IMR-90 (cell line): ENCODE data around the gene NCAM1. TPM values are rescaled to one million over a fixed set of nuclear protein-coding genes. Genes with fewer than 3 reads are reported as not detected.

ENCODE experiments used
- ATAC-seq: fragments of 200-7000 bp; cut with Tn5 transposase; 2 replicates; pipeline ENCODE4 v1.9.1; 2020; ENCODE audit warnings: low read depth, mild to moderate bottlenecking, moderate library complexity
- BruUV-seq: library from RNA; stranded (reverse); fragments of 400-500 nt; replicated peaks from 2 replicates; lab custom pipeline; 2021; lab: Mats Ljungman, UMichigan
- CTCF ChIA-PET: fragments of 300-600 bp; formaldehyde crosslinking; extraction: SDS; loops from one replicate; lab custom pipeline; 2021; ENCODE audit warnings: antibody characterized with exemption; lab: Yijun Ruan, JAX
- POLR2A ChIA-PET: fragments of 300-600 bp; sonication (Branson Sonifier 250); formaldehyde crosslinking; loops from one replicate; lab custom pipeline; 2022; ENCODE audit warnings: antibody characterized with exemption; ENCODE audit not compliant: unreplicated experiment; lab: Charles Lee
- DNase-seq: peaks from one replicate; pipeline ENCODE4 v3.0.0; 2013
- H2AFZ ChIP-seq: replicated peaks from 2 replicates; pipeline ENCODE3; 2013; ENCODE audit warnings: low read length, mild to moderate bottlenecking; ENCODE audit not compliant: poor library complexity
- H2AK5ac ChIP-seq: 2 replicates; pipeline ENCODE4 v1.6.1; 2013; ENCODE audit warnings: low read depth, low read length, inconsistent platforms
- H2AK9ac ChIP-seq: replicated peaks from 2 replicates; pipeline ENCODE3; 2013; ENCODE audit warnings: mild to moderate bottlenecking, low read depth, low read length, moderate library complexity; ENCODE audit not compliant: poor library complexity
- H2BK120ac ChIP-seq: 2 replicates; pipeline ENCODE4 v1.6.1; 2013; ENCODE audit warnings: low read depth, low read length, inconsistent platforms
- H2BK15ac ChIP-seq: 3 replicates; pipeline ENCODE4 v1.6.1; 2013; ENCODE audit warnings: low read depth, low read length, inconsistent platforms
- H2BK20ac ChIP-seq: 2 replicates; pipeline ENCODE4 v1.6.1; 2013; ENCODE audit warnings: low read depth, mild to moderate bottlenecking, inconsistent platforms, low read length, moderate library complexity
- H2BK5ac ChIP-seq: 2 replicates; pipeline ENCODE4 v1.6.1; 2013; ENCODE audit warnings: mild to moderate bottlenecking, low read depth, low read length, inconsistent platforms; ENCODE audit not compliant: poor library complexity, severe bottlenecking
- H3K14ac ChIP-seq: replicated peaks from 2 replicates; pipeline ENCODE4 v1.6.1; 2013; ENCODE audit warnings: low read depth, low read length, inconsistent platforms
- H3K18ac ChIP-seq: 2 replicates; pipeline ENCODE4 v1.6.1; 2013; ENCODE audit warnings: low read depth, low read length, control low read depth
- H3K23ac ChIP-seq: 2 replicates; pipeline ENCODE4 v1.6.1; 2013; ENCODE audit warnings: low read depth, low read length, inconsistent platforms
- H3K27ac ChIP-seq: 2 replicates; pipeline ENCODE4 v1.5.1; 2013; ENCODE audit warnings: mild to moderate bottlenecking, control low read depth, low read length; ENCODE audit not compliant: insufficient read depth
- H3K27me3 ChIP-seq: 2 replicates; pipeline ENCODE4 v1.6.1; 2013; ENCODE audit warnings: low read length; ENCODE audit not compliant: control insufficient read depth, insufficient read depth
- H3K36me3 ChIP-seq: 2 replicates; pipeline ENCODE4 v1.6.1; 2013; ENCODE audit warnings: low read length, mixed read lengths; ENCODE audit not compliant: control insufficient read depth, insufficient read depth
- H3K4ac ChIP-seq: 2 replicates; pipeline ENCODE4 v1.6.1; 2013; ENCODE audit warnings: low read depth, low read length, inconsistent platforms
- H3K4me1 ChIP-seq: 2 replicates; pipeline ENCODE4 v1.6.1; 2013; ENCODE audit warnings: low read length, mixed read lengths; ENCODE audit not compliant: control insufficient read depth, insufficient read depth
- H3K4me2 ChIP-seq: 2 replicates; pipeline ENCODE4 v1.6.1; 2013; ENCODE audit warnings: low read depth, mild to moderate bottlenecking, control low read depth, low read length, moderate library complexity
- H3K4me3 ChIP-seq: 2 replicates; pipeline ENCODE4 v1.5.1; 2013; ENCODE audit warnings: low read depth, mild to moderate bottlenecking, control low read depth, low read length, moderate library complexity; ENCODE audit not compliant: insufficient read depth
- H3K56ac ChIP-seq: 2 replicates; pipeline ENCODE4 v1.6.1; 2013; ENCODE audit warnings: low read length, inconsistent platforms; ENCODE audit not compliant: insufficient read depth; ENCODE audit errors: extremely low read depth
- H3K79me1 ChIP-seq, 2 experiments: 2 replicates each; pipeline ENCODE4 v1.6.1; 2013; ENCODE audit warnings: low read length in 2 of 2, inconsistent platforms in 1 of 2, low read depth in 1 of 2
- H3K9ac ChIP-seq: 2 replicates; pipeline ENCODE4 v1.6.1; 2013; ENCODE audit warnings: low read depth, low read length, control low read depth
- H3K9me1 ChIP-seq: 2 replicates; pipeline ENCODE4 v1.6.1; 2013; ENCODE audit warnings: low read length, inconsistent platforms; ENCODE audit not compliant: insufficient read depth
- H3K9me3 ChIP-seq: 2 replicates; pipeline ENCODE4 v1.6.1; 2013; ENCODE audit warnings: low read length; ENCODE audit not compliant: control insufficient read depth, insufficient read depth
- H4K20me1 ChIP-seq: 2 replicates; pipeline ENCODE4 v1.6.1; 2013; ENCODE audit warnings: low read length, inconsistent platforms; ENCODE audit not compliant: insufficient read depth
- H4K5ac ChIP-seq: 2 replicates; pipeline ENCODE4 v1.6.1; 2013; ENCODE audit warnings: mild to moderate bottlenecking, low read depth, low read length, control low read depth
- H4K8ac ChIP-seq, 2 experiments: 2 replicates each; pipeline ENCODE4 v1.6.1; 2013; ENCODE audit warnings: low read depth in 2 of 2, low read length in 2 of 2, control low read depth in 1 of 2, inconsistent platforms in 1 of 2
- H4K91ac ChIP-seq: 2 replicates; pipeline ENCODE4 v1.6.1; 2013; ENCODE audit warnings: low read depth, low read length, inconsistent platforms; ENCODE audit not compliant: insufficient read depth
- BHLHE40 ChIP-seq: fragments of 150-350 bp; IDR thresholded peaks from 2 replicates; pipeline ENCODE4 v1.6.1; 2016; ENCODE audit warnings: mild to moderate bottlenecking, low read depth, low read length
- CEBPB ChIP-seq: IDR thresholded peaks from 2 replicates; pipeline ENCODE4 v1.6.1; 2012; ENCODE audit warnings: low read depth, low read length, improper control_type of control experiment
- CHD1 ChIP-seq: IDR thresholded peaks from 2 replicates; pipeline ENCODE4 v1.6.1; 2012; ENCODE audit warnings: low read depth, low read length, improper control_type of control experiment
- CTCF ChIP-seq: conservative IDR thresholded peaks from 2 replicates; pipeline ENCODE4 v1.5.1; 2012; ENCODE audit warnings: mild to moderate bottlenecking, low read depth, low read length, improper control_type of control experiment
- ELK1 ChIP-seq: fragments of 150-350 bp; IDR thresholded peaks from 2 replicates; pipeline ENCODE4 v1.6.1; 2016; ENCODE audit warnings: low read depth, mild to moderate bottlenecking, low read length, moderate library complexity, borderline replicate concordance
- FOS ChIP-seq: fragments of 150-350 bp; IDR thresholded peaks from 2 replicates; pipeline ENCODE4 v1.6.1; 2016; ENCODE audit warnings: low read depth, low read length
- MAFK ChIP-seq: IDR thresholded peaks from 2 replicates; pipeline ENCODE4 v1.6.1; 2012; ENCODE audit warnings: low read depth, low read length, improper control_type of control experiment
- MAZ ChIP-seq: IDR thresholded peaks from 2 replicates; pipeline ENCODE4 v1.6.1; 2012; ENCODE audit warnings: low read depth, mild to moderate bottlenecking, low read length, improper control_type of control experiment, moderate library complexity, borderline replicate concordance
- MXI1 ChIP-seq: IDR thresholded peaks from 2 replicates; pipeline ENCODE4 v1.6.1; 2012; ENCODE audit warnings: low read depth, mild to moderate bottlenecking, low read length, moderate library complexity, borderline replicate concordance
- NFE2L2 ChIP-seq: fragments of 150-350 bp; IDR thresholded peaks from 2 replicates; pipeline ENCODE4 v1.6.1; 2016; ENCODE audit warnings: low read depth, mild to moderate bottlenecking, low read length
- POLR2A ChIP-seq: IDR thresholded peaks from 2 replicates; pipeline ENCODE4 v1.6.1; 2012; ENCODE audit warnings: mild to moderate bottlenecking, low read depth, low read length
- RCOR1 ChIP-seq: IDR thresholded peaks from 2 replicates; pipeline ENCODE4 v1.6.1; 2012; ENCODE audit warnings: mild to moderate bottlenecking, low read length, improper control_type of control experiment; ENCODE audit not compliant: insufficient replicate concordance
- RFX5 ChIP-seq: IDR thresholded peaks from 2 replicates; pipeline ENCODE4 v1.8.0; 2012; ENCODE audit warnings: low read depth, mild to moderate bottlenecking, low read length, moderate library complexity
- SMC3 ChIP-seq: fragments of 150-350 bp; IDR thresholded peaks from 2 replicates; pipeline ENCODE4 v1.6.1; 2016; ENCODE audit warnings: low read depth, mild to moderate bottlenecking, antibody characterized with exemption, low read length, moderate library complexity
- USF2 ChIP-seq: fragments of 150-350 bp; IDR thresholded peaks from 2 replicates; pipeline ENCODE4 v1.6.1; 2017; ENCODE audit warnings: mild to moderate bottlenecking, antibody characterized with exemption, low read length, low read depth
- WGBS, 2 experiments: methylation state at CpG; one replicate each; pipeline versions ENCODE4 v1.1.5 to v1.1.7; 2013; ENCODE audit warnings: missing lambda C conversion rate in 2 of 2; ENCODE audit not compliant: insufficient read length in 1 of 2; ENCODE audit errors: extremely low coverage in 2 of 2; 5-methylcytosine and 5-hydroxymethylcytosine counted together
- dilution Hi-C: fragments of 300-500 bp; cut with HindIII; formaldehyde crosslinking; loops from one replicate; pipeline ENCODE4 v1.14.3; 2018; ENCODE audit warnings: low sequenced_read_pairs; ENCODE audit not compliant: unreplicated experiment
- in situ Hi-C: fragments of 300-500 bp; cut with MboI; formaldehyde crosslinking; loops from 3 replicates; pipeline ENCODE4 v1.14.3; 2019; ENCODE audit warnings: low sequenced_read_pairs, inconsistent platforms, mixed read lengths
- intact Hi-C: fragments of 100-400 bp; cut with micrococcal nuclease; formaldehyde crosslinking; loops from 2 replicates; pipeline ENCODE4 v1.10.0; 2022
- polyA plus RNA-seq, 3 experiments: library from polyadenylated mRNA; depleted of rRNA; stranded (reverse); fragments of >200 nt; gene quantifications; 2 replicates each; pipeline ENCODE4 v1.2.3, GENCODE V29; 2012; ENCODE audit warnings: low replicate concordance in 1 of 3
- total RNA-seq: library from RNA; depleted of rRNA; stranded (reverse); fragments of >200 nt; gene quantifications from 2 replicates; pipeline ENCODE4 v1.2.3, GENCODE V29; 2012

Gene NCAM1
- total and polyA plus RNA-seq, 2 of the 4 experiments (the other 2 are of a cell fraction) = 0.09 to 0.18 TPM

- Histone ChIP-seq H3K4me2 (no peak overlapping the region), H4K20me1 (no peaks in the 10 kb centered on the region), H3K27me3 (no peaks in the 10 kb centered on the region), H3K79me1 (no peaks in the 10 kb centered on the region), H3K14ac (no peak overlapping the region), H3K4ac (no peak overlapping the region), H2AFZ (no peak overlapping the region), H3K27ac (no peak overlapping the region), H2AK9ac (no peak overlapping the region), H3K4me3 (no peak overlapping the region), H2BK20ac (no peak overlapping the region), H2AK5ac (no peak overlapping the region), H4K8ac (no peak overlapping the region), H2BK120ac (no peak overlapping the region), H2BK15ac (no peak overlapping the region), H3K9me1 (no peaks in the 10 kb centered on the region), H3K9ac (no peak overlapping the region), H4K91ac (no peak overlapping the region), H2BK5ac (no peak overlapping the region), H4K5ac (no peak overlapping the region), H3K23ac (no peak overlapping the region), H3K4me1 (no peaks in the 10 kb centered on the region), H3K36me3 (no peaks in the 10 kb centered on the region), H3K9me3 (0 out of 2 replicates have a peak, but pooled peaks cover 2% of the 10 kb centered on the region), H3K56ac (no peak overlapping the region), H3K18ac (no peak overlapping the region)
- no peak for DNase-seq
- intact Hi-C loops = no loop called here
- POLR2A ChIA-PET = no interaction called here
- no peak for ATAC-seq
- WGBS, 2 experiments = no CpG with 5 or more reads among the region's 5 CpGs
- in situ Hi-C loops = no loop called here
- dilution Hi-C loops = no loop called here
- CTCF ChIA-PET = no interaction called here
- BruUV-seq = no TSS peak
- no peak for TF ChIP-seq ELK1
- no peak for TF ChIP-seq CEBPB
- TF ChIP-seq NFE2L2 = no peak
- no peak for TF ChIP-seq MXI1
- TF ChIP-seq CHD1 = no peak
- TF ChIP-seq CTCF = no peak
- TF ChIP-seq BHLHE40 = no peak
- no peak for TF ChIP-seq MAFK
- TF ChIP-seq FOS = no peak
- no peak for TF ChIP-seq USF2
- TF ChIP-seq RCOR1 = no peak
- TF ChIP-seq POLR2A = no peak
- TF ChIP-seq RFX5 = no peak
- no peak for TF ChIP-seq SMC3
- TF ChIP-seq MAZ = no peak
Observed at GRCh38 chr11:113161711-113162591, 200.7 kb downstream of the NCAM1 start.
